ENCODE results near the gene RET.

DNA sequence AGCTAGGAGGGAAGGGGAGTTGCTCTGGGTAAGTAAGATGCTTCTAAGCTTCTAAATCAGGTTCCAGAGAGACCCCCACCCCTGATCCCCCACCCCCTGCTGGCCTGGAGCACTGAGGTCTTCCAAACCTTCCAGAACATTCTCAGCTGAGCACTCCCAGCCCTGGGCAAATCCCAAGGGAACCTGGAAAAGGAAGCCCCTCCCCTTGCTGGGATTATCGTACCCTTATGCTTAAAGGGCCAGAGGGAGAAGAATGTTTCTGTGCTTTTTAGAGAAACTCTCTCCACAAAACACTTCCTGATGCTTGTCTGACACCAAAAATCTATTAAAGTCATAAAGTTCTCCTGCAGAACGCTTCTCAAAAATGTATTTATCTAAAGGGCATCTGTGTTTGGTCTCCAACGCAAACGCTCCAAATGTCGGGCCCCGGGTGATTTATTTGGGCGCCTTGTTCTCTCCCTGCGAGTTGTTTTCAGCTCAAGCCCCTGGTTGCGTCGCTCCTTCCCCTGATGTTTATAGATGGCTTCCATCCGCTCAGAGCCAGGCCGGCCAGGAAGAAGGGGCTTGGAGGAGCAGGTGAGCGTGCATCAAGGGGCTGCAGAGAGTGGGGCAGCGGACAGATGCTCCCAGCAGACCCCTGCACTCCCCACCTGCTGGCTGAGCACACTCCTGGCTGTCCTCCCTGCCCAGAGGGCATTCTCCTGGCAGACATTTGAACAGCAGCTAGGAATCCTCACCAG, 8.2 kb upstream of the RET start:
- TF ChIP-seq, protein P1, sequence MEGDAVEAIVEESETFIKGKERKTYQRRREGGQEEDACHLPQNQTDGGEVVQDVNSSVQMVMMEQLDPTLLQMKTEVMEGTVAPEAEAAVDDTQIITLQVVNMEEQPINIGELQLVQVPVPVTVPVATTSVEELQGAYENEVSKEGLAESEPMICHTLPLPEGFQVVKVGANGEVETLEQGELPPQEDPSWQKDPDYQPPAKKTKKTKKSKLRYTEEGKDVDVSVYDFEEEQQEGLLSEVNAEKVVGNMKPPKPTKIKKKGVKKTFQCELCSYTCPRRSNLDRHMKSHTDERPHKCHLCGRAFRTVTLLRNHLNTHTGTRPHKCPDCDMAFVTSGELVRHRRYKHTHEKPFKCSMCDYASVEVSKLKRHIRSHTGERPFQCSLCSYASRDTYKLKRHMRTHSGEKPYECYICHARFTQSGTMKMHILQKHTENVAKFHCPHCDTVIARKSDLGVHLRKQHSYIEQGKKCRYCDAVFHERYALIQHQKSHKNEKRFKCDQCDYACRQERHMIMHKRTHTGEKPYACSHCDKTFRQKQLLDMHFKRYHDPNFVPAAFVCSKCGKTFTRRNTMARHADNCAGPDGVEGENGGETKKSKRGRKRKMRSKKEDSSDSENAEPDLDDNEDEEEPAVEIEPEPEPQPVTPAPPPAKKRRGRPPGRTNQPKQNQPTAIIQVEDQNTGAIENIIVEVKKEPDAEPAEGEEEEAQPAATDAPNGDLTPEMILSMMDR (IDR thresholded peaks at IDR 0.05) = no peak
- TF ChIP-seq POLR2A (IDR thresholded peaks at IDR 0.05) = no peak

Data from thyroid gland (tissue), 4 donors.